H9 (cell line): ENCODE results near the gene ARID1B. TPM values are rescaled to one million over a fixed set of nuclear protein-coding genes. Genes with fewer than 3 reads are reported as not detected.

ENCODE experiments used
- DNase-seq: peaks from one replicate; pipeline ENCODE4 v3.0.0-alpha.2; 2017
- H2AFZ ChIP-seq: one replicate; pipeline ENCODE4 v1.6.1; 2013; ENCODE audit warnings: mild to moderate bottlenecking, low read length, control low read depth, moderate library complexity
- H2AK5ac ChIP-seq: 2 replicates; pipeline ENCODE4 v1.6.1; 2013; ENCODE audit warnings: low read length, control low read depth, mixed read lengths; ENCODE audit not compliant: insufficient read length
- H2BK120ac ChIP-seq: one replicate; pipeline ENCODE4 v1.6.1; 2013; ENCODE audit warnings: low read depth, mild to moderate bottlenecking, low read length, control low read depth, inconsistent platforms; ENCODE audit not compliant: poor library complexity, severe bottlenecking
- H2BK12ac ChIP-seq: 2 replicates; pipeline ENCODE4 v1.6.1; 2013; ENCODE audit warnings: low read length, control low read depth, mixed read lengths, low read depth; ENCODE audit not compliant: insufficient read length
- H2BK15ac ChIP-seq: 2 replicates; pipeline ENCODE4 v1.6.1; 2013; ENCODE audit warnings: low read depth, low read length, control low read depth
- H2BK20ac ChIP-seq: one replicate; pipeline ENCODE4 v1.6.1; 2013; ENCODE audit warnings: low read depth, mild to moderate bottlenecking, low read length, control low read depth, inconsistent platforms; ENCODE audit not compliant: poor library complexity, severe bottlenecking
- H2BK5ac ChIP-seq: 2 replicates; pipeline ENCODE4 v1.6.1; 2013; ENCODE audit warnings: low read length, control low read depth, mixed read lengths; ENCODE audit not compliant: insufficient read length
- H3K14ac ChIP-seq: 2 replicates; pipeline ENCODE4 v1.6.1; 2013; ENCODE audit warnings: low read length, control low read depth; ENCODE audit not compliant: insufficient read depth
- H3K18ac ChIP-seq: 2 replicates; pipeline ENCODE4 v1.6.1; 2013; ENCODE audit warnings: low read depth, mild to moderate bottlenecking, mixed read lengths, low read length, control low read depth; ENCODE audit not compliant: insufficient read length
- H3K23ac ChIP-seq: 2 replicates; pipeline ENCODE4 v1.6.1; 2013; ENCODE audit warnings: low read length, control low read depth, mixed read lengths, low read depth; ENCODE audit not compliant: insufficient read length
- H3K23me2 ChIP-seq: 2 replicates; pipeline ENCODE4 v1.6.1; 2013; ENCODE audit warnings: low read depth, mild to moderate bottlenecking, mixed read lengths, low read length, control low read depth; ENCODE audit not compliant: insufficient read length, poor library complexity, severe bottlenecking
- H3K27ac ChIP-seq: 2 replicates; pipeline ENCODE4 v1.5.1; 2013; ENCODE audit warnings: low read length, control low read depth, mixed read lengths, low read depth; ENCODE audit not compliant: insufficient read length
- H3K27me3 ChIP-seq: 2 replicates; pipeline ENCODE4 v1.6.1; 2013; ENCODE audit warnings: low read length, control low read depth, inconsistent platforms; ENCODE audit not compliant: insufficient read depth
- H3K4ac ChIP-seq: 2 replicates; pipeline ENCODE4 v1.6.1; 2013; ENCODE audit warnings: low read depth, mild to moderate bottlenecking, control low read depth, inconsistent platforms, low read length, moderate library complexity
- H3K4me1 ChIP-seq: 2 replicates; pipeline ENCODE4 v1.6.1; 2013; ENCODE audit warnings: low read length, control low read depth, inconsistent platforms; ENCODE audit not compliant: insufficient read depth
- H3K4me2 ChIP-seq: 2 replicates; pipeline ENCODE4 v1.6.1; 2013; ENCODE audit warnings: low read length, control low read depth, mixed read lengths; ENCODE audit not compliant: insufficient read length, insufficient read depth
- H3K56ac ChIP-seq: 2 replicates; pipeline ENCODE4 v1.6.1; 2013; ENCODE audit warnings: low read depth, mild to moderate bottlenecking, mixed read lengths, low read length, control low read depth; ENCODE audit not compliant: insufficient read length
- H3K79me1 ChIP-seq: 2 replicates; pipeline ENCODE4 v1.6.1; 2013; ENCODE audit warnings: low read depth, mild to moderate bottlenecking, moderate library complexity, low read length, control low read depth, inconsistent platforms; ENCODE audit not compliant: insufficient read depth, poor library complexity, severe bottlenecking
- H3K79me2 ChIP-seq: 2 replicates; pipeline ENCODE4 v1.6.1; 2013; ENCODE audit warnings: low read length, control low read depth, inconsistent platforms; ENCODE audit not compliant: insufficient read depth
- H3K9ac ChIP-seq: 2 replicates; pipeline ENCODE4 v1.6.1; 2013; ENCODE audit warnings: low read length, control low read depth, mixed read lengths; ENCODE audit not compliant: insufficient read length; ENCODE audit errors: extremely low read depth
- H3K9me3 ChIP-seq: one replicate; pipeline ENCODE4 v1.6.1; 2013; ENCODE audit warnings: low read depth, low read length, inconsistent platforms; ENCODE audit not compliant: control insufficient read depth
- H3T11ph ChIP-seq: one replicate; pipeline ENCODE4 v1.6.1; 2013; ENCODE audit warnings: mild to moderate bottlenecking, low read length, control low read depth, inconsistent platforms
- H4K20me1 ChIP-seq: one replicate; pipeline ENCODE4 v1.6.1; 2013; ENCODE audit not compliant: control insufficient read depth, insufficient read length, insufficient read depth
- H4K5ac ChIP-seq: 2 replicates; pipeline ENCODE4 v1.6.1; 2013; ENCODE audit warnings: low read depth, mild to moderate bottlenecking, mixed read lengths, low read length, control low read depth; ENCODE audit not compliant: insufficient read length
- H4K8ac ChIP-seq: replicated peaks from 2 replicates; pipeline ENCODE4 v1.6.1; 2013; ENCODE audit warnings: low read length, control low read depth, mixed read lengths, low read depth; ENCODE audit not compliant: insufficient read length
- H4K91ac ChIP-seq: 2 replicates; pipeline ENCODE4 v1.6.1; 2013; ENCODE audit warnings: low read depth, mild to moderate bottlenecking, moderate library complexity, mixed read lengths, low read length, control low read depth; ENCODE audit not compliant: insufficient read length
- H3K27ac Mint-ChIP-seq, 3 experiments: 2 replicates in 2 of 3; 3 replicates in 1 of 3; pipeline ENCODE4 v1.8.0; 2020 to 2021; ENCODE audit warnings: mixed read lengths in 3 of 3, mild to moderate bottlenecking in 1 of 3, moderate library complexity in 1 of 3
- H3K27me3 Mint-ChIP-seq: 2 replicates; pipeline ENCODE4 v1.8.0; 2021; ENCODE audit warnings: low read depth, mild to moderate bottlenecking, moderate library complexity, mixed read lengths
- H3K36me3 Mint-ChIP-seq, 3 experiments: 2 replicates in 2 of 3; 3 replicates in 1 of 3; pipeline ENCODE4 v1.8.0; 2020 to 2021; ENCODE audit warnings: low read depth in 3 of 3, mixed read lengths in 3 of 3; ENCODE audit not compliant: insufficient read depth in 1 of 3
- H3K4me1 Mint-ChIP-seq, 2 experiments: 2 replicates each; pipeline ENCODE4 v1.8.0; 2020; ENCODE audit warnings: mixed read lengths in 2 of 2
- H3K4me3 Mint-ChIP-seq, 2 experiments: 2 replicates in 1 of 2; 3 replicates in 1 of 2; pipeline ENCODE4 v1.8.0; 2020 to 2021; ENCODE audit warnings: mild to moderate bottlenecking in 2 of 2, mixed read lengths in 2 of 2, moderate library complexity in 1 of 2
- H3K9me3 Mint-ChIP-seq, 2 experiments: 2 replicates in 1 of 2; 3 replicates in 1 of 2; pipeline ENCODE4 v1.8.0; 2020; ENCODE audit warnings: mild to moderate bottlenecking in 2 of 2, mixed read lengths in 2 of 2, moderate library complexity in 1 of 2
- WGBS: extraction: QIAGEN DNeasy Blood & Tissue Kit; methylation state at CpG from one replicate; pipeline ENCODE4 v1.1.7; 2013; ENCODE audit warnings: missing lambda C conversion rate, low lambda C conversion rate, mixed read lengths; ENCODE audit not compliant: insufficient read length; ENCODE audit errors: extremely low coverage; 5-methylcytosine and 5-hydroxymethylcytosine counted together
- total RNA-seq: library from RNA; stranded (reverse); gene quantifications from 2 replicates; pipeline ENCODE4 v1.2.1, GENCODE V29; 2021
- TF ChIP-seq, protein P1 (sequence below): fragments of 200-600 bp; sonication (generic); conservative IDR thresholded peaks from 3 replicates; pipeline ENCODE4 v1.8.0; 2021; ENCODE audit warnings: antibody characterized with exemption, mild to moderate bottlenecking

Gene ARID1B
- total RNA-seq, 1 experiment from 2014 or later: 88.2 TPM

DNA sequence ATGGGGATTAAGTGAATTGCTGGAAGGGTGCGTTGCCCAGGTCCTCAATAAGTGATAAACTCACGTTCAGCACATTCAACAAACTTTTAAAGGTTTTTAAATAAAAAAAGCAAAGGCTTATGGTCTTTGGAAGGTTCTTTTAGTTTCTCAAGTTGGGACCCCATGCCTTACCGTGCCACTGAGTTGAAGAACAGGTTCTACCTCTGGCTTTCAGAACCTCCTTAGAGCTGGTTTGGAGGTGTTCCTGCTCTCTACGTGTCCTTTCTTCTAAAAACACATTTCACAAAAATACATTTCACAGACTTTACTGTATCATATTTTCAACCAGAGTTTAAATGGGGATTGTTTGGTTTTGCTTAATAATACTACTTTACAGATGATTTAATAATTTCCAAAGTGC lies 29.0 kb downstream of the ARID1B start:
- Histone ChIP-seq H4K8ac (no peak overlapping the region), H4K20me1 (no peaks in the 10 kb centered on the region)

More for the DNA sequence above, 29.0 kb downstream of the ARID1B start:
- TF ChIP-seq, protein P1, sequence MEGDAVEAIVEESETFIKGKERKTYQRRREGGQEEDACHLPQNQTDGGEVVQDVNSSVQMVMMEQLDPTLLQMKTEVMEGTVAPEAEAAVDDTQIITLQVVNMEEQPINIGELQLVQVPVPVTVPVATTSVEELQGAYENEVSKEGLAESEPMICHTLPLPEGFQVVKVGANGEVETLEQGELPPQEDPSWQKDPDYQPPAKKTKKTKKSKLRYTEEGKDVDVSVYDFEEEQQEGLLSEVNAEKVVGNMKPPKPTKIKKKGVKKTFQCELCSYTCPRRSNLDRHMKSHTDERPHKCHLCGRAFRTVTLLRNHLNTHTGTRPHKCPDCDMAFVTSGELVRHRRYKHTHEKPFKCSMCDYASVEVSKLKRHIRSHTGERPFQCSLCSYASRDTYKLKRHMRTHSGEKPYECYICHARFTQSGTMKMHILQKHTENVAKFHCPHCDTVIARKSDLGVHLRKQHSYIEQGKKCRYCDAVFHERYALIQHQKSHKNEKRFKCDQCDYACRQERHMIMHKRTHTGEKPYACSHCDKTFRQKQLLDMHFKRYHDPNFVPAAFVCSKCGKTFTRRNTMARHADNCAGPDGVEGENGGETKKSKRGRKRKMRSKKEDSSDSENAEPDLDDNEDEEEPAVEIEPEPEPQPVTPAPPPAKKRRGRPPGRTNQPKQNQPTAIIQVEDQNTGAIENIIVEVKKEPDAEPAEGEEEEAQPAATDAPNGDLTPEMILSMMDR: no peak
- Histone ChIP-seq H4K5ac (no peak overlapping the region), H3K23ac (no peak overlapping the region), H3K4me1 (peaks cover 3% of the 10 kb centered on the region; the same call in 1 of the 2 replicates), H2BK5ac (no peak overlapping the region), H3K23me2 (no peaks in the 10 kb centered on the region), H2AK5ac (no peak overlapping the region), H3K18ac (no peak overlapping the region), H3K4ac (no peak overlapping the region), H2BK12ac (no peak overlapping the region), H3K27ac (no peak overlapping the region), H3K14ac (no peak overlapping the region), H2BK15ac (no peak overlapping the region), H3K4me2 (no peak overlapping the region), H4K91ac (no peak overlapping the region), H3K27me3 (no peaks in the 10 kb centered on the region), H3K9ac (no peak overlapping the region), H3K79me1 (peaks cover 12% of the 10 kb centered on the region), H3T11ph (no peak overlapping the region), H3K9me3 (no peaks in the 10 kb centered on the region), H2BK120ac (no peak overlapping the region), H3K79me2 (peaks cover 44% of the 10 kb centered on the region), H2BK20ac (no peak overlapping the region), H3K56ac (no peak overlapping the region), H2AFZ (no peak overlapping the region)
- Mint-ChIP-seq H3K36me3 (peaks cover 0 to 5% (median 3%) of the 10 kb centered on the region in 3 experiments; a peak in 5 of 7 replicates), H3K27ac (no peak overlapping the region), H3K4me1 (peaks cover 54% of the 10 kb centered on the region in 2 experiments), H3K27me3 (no peaks in the 10 kb centered on the region), H3K9me3 (peaks cover 0 to 1% of the 10 kb centered on the region in 2 experiments; a peak in 3 of 5 replicates), H3K4me3 (no peak overlapping the region)
- no CpG with 5 or more reads among the region's 4 CpGs for WGBS
- DNase-seq: no peak
